ENCODE measurements around the gene USH2A. TPM values are rescaled to one million over a fixed set of nuclear protein-coding genes. Genes with fewer than 3 reads are reported as not detected.

The USH2A gene
- total and polyA plus RNA-seq, 7 donors: under 0.01 to 0.32 (median 0.30) TPM; not detected in 4

- intact Hi-C loops (cut with DNase I): no loop called here
- DNase-seq (no peak), ATAC-seq (no peak)
- no peak overlapping the region for H3K4me3 ChIP-seq
- no peaks in the 10 kb centered on the region for H3K36me3 ChIP-seq (ENCODE audit: insufficient read depth in 1 of 2, low read depth in 1 of 2)
- H3K4me1 ChIP-seq: no peaks in the 10 kb centered on the region
- no peaks in the 10 kb centered on the region for H3K9me3 ChIP-seq
- TF ChIP-seq, protein P1, sequence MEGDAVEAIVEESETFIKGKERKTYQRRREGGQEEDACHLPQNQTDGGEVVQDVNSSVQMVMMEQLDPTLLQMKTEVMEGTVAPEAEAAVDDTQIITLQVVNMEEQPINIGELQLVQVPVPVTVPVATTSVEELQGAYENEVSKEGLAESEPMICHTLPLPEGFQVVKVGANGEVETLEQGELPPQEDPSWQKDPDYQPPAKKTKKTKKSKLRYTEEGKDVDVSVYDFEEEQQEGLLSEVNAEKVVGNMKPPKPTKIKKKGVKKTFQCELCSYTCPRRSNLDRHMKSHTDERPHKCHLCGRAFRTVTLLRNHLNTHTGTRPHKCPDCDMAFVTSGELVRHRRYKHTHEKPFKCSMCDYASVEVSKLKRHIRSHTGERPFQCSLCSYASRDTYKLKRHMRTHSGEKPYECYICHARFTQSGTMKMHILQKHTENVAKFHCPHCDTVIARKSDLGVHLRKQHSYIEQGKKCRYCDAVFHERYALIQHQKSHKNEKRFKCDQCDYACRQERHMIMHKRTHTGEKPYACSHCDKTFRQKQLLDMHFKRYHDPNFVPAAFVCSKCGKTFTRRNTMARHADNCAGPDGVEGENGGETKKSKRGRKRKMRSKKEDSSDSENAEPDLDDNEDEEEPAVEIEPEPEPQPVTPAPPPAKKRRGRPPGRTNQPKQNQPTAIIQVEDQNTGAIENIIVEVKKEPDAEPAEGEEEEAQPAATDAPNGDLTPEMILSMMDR (IDR thresholded peaks at IDR 0.05): no peak
- no peaks in the 10 kb centered on the region for H3K27me3 ChIP-seq (ENCODE audit: insufficient read depth in 3 of 3, low read length in 2 of 3)
- H3K27ac ChIP-seq: no peak overlapping the region
- 73 to 86% (median 75%) methylated on average over 5 of the region's 5 CpGs for WGBS, 3 donors
Measured at GRCh38 chr1:215777370-215777925, 645.8 kb downstream of the USH2A start.

DNA sequence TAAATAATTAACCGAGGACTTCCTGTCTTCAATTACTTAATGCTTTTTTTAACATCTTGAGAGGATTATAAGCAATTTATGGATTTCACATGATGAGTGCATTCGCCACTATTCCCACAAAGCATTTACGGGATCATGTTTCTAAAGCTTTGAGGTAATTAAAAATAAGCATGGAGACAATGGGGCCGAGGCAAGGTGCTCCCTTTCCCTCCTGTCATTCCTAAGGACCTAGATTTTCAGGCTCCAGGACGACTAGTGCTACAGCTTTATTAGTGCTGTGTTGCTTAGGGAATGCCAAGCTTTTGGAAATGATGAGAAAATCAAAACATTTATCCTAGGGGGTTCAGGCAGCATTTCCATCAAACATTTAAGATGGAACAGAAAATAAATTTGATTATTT lies 646.9 kb downstream of the USH2A start:
- Histone ChIP-seq H3K4me3 (no peak overlapping the region), H3K9me3 (no peaks in the 10 kb centered on the region), H3K4me1 (no peaks in the 10 kb centered on the region), H3K27me3 (ENCODE audit: insufficient read depth in 3 of 3, low read length in 2 of 3) (no peaks in the 10 kb centered on the region), H3K36me3 (ENCODE audit: insufficient read depth in 1 of 2, low read depth in 1 of 2) (no peaks in the 10 kb centered on the region), H3K27ac (no peak overlapping the region)
- intact Hi-C loops (cut with DNase I): no loop called here
- no peak for DNase-seq
- WGBS, 3 donors: 46 to 53% (median 48%) methylated on average over 5 of the region's 5 CpGs
- TF ChIP-seq, protein P1 (IDR thresholded peaks at IDR 0.05): no peak
- ATAC-seq: no peak

DNA sequence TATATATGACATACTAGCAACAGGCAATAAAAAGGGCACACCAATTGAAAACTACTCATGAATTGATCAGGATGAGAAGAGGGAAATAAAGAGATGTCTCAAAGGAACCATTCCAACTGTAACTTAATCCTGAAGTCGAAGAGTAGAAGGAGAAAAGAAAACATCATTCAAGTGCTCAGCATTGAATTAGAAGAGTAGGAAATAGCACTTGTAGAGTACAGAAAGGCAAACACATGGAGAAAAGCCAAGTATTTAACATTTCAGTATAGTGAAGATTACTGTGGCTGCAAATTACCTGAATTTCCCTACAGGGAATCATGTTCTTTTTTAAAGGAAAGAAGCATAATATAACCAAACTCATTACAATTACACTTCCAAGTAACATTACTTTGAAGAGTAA lies 651.1 kb downstream of the USH2A start:
- WGBS, 3 donors: 32 to 39% (median 33%) methylated on average over 1 of the region's 1 CpG
- ATAC-seq (no peak), DNase-seq (no peak)
- TF ChIP-seq, protein P1 (IDR thresholded peaks at IDR 0.05): no peak
- H3K27ac ChIP-seq: no peak overlapping the region
- no peak overlapping the region for H3K4me3 ChIP-seq
- intact Hi-C loops (cut with DNase I): no loop called here
- H3K36me3 ChIP-seq (ENCODE audit: insufficient read depth in 1 of 2, low read depth in 1 of 2): no peaks in the 10 kb centered on the region
- no peaks in the 10 kb centered on the region for H3K27me3 ChIP-seq (ENCODE audit: insufficient read depth in 3 of 3, low read length in 2 of 3)
- H3K4me1 ChIP-seq: no peaks in the 10 kb centered on the region
- no peaks in the 10 kb centered on the region for H3K9me3 ChIP-seq

DNA sequence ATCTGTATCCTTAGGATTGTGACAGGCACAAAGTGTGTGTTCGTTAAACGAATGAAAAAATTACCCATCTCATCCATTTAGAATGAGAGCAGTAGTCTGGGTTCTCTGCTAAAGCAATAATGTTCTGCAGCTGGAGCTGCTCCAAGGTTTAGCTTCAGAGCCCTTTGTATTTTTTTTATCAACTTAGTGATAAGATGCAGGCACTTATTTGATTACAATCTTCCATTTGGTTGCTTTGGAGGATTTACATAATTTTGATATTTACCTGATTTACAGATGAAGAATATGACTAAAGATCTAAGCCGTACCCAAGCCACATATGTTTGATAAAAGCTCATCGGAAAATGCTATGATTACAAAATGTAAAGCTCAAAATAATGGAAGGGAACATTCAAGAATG lies 654.9 kb downstream of the USH2A start:
- no peak overlapping the region for H3K27ac ChIP-seq
- WGBS, 3 donors: 86 to 92% (median 88%) methylated on average over 4 of the region's 4 CpGs
- TF ChIP-seq, protein P1 (IDR thresholded peaks at IDR 0.05): no peak
- ATAC-seq (no peak), DNase-seq (no peak)
- no peaks in the 10 kb centered on the region for H3K27me3 ChIP-seq (ENCODE audit: insufficient read depth in 3 of 3, low read length in 2 of 3)
- no peaks in the 10 kb centered on the region for H3K9me3 ChIP-seq
- no peaks in the 10 kb centered on the region for H3K36me3 ChIP-seq (ENCODE audit: insufficient read depth in 1 of 2, low read depth in 1 of 2)
- no peak overlapping the region for H3K4me3 ChIP-seq
- intact Hi-C loops (cut with DNase I): no loop called here
- H3K4me1 ChIP-seq: no peaks in the 10 kb centered on the region

- Histone ChIP-seq H3K36me3 (ENCODE audit: insufficient read depth in 1 of 2, low read depth in 1 of 2) (no peaks in the 10 kb centered on the region), H3K4me3 (no peak overlapping the region), H3K27ac (no peak overlapping the region), H3K27me3 (ENCODE audit: insufficient read depth in 3 of 3, low read length in 2 of 3) (no peaks in the 10 kb centered on the region), H3K9me3 (no peaks in the 10 kb centered on the region), H3K4me1 (no peaks in the 10 kb centered on the region)
- no peak for DNase-seq
- WGBS, 3 donors: 58 to 74% (median 62%) methylated on average over 2 of the region's 2 CpGs
- intact Hi-C loops (cut with DNase I): no loop called here
- TF ChIP-seq, protein P1 (IDR thresholded peaks at IDR 0.05): no peak
- ATAC-seq: no peak
Measured at GRCh38 chr1:215767761-215768160, 655.5 kb downstream of the USH2A start.
